Left hindlimb (tissue), 1 donor: ENCODE measurements around the gene GPT2.

Experiments
- DNase-seq: peaks from one replicate; pipeline ENCODE4 v3.0.0-alpha.2; 2018

The GPT2 gene

DNA sequence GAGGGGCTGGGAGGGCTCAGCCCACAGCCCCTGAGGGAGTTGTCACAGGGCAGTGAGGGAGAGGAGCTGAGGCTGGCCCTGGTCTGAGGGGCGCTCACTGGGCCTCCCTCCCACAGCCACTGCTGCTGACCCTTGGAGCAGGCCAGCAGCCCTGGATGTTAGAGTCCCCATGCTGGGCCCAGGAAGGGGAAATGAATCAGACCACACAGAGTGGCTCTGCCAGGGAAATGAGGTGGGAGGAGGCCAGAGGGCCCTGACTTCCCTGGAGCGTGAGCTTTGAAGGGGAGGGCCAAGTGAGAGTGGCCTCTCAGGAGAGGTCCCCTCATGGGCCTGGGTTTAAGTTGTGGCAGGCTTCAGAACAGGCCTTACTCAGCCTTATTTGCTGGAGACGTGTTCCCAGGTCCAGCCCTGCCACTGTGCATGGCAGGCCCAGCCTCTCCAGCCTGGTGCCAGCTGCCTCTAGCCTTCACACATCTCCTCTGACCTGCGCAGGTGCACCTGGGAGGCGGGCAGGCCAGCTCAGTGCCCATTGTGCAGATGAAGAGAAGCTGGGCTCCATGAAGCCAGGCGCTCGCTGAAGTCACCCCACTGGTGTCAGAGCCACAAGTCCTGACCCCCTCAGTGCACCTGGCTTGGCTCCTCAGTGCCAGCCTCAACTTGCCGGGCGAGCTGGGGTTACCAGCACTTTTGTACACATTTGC is 15.4 kb downstream of the GPT2 start:
- no peak for DNase-seq

DNA sequence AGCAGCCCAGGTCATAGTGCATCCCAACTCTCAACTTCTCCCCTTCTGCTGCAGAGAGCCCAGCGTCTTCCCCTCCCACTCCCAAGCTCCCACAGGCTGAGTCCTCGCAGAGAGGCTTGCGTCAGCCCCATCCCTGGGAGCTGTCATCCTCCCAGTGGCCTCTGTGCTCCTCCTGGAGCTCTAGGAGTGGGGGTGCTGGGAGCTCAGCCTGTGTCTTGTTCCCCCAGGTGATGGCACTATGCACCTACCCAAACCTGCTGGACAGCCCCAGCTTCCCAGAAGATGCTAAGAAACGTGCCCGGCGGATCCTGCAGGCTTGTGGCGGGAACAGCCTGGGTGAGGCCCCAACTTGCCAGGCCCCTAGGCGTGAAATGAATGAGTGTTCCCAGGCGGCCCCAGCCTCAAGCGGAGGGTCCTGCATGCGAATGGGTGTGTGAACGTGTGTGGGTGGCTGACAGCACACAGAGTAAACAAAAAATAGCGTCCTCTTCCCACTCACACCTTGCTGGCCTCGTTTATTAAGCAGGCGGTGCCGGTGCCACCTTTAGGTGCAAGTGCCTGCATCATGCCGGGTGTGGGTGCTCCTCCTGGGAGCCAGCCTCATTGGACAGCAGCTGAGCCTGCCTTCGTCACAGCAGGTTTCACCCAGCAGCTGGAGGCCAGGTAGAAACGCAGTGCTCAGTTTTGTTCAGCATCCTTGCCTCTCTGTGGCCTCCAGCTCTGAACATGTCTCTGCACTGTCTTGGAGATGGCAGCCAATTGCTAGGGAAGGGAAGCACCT is 16.5 kb downstream of the GPT2 start:
- no peak for DNase-seq

DNA sequence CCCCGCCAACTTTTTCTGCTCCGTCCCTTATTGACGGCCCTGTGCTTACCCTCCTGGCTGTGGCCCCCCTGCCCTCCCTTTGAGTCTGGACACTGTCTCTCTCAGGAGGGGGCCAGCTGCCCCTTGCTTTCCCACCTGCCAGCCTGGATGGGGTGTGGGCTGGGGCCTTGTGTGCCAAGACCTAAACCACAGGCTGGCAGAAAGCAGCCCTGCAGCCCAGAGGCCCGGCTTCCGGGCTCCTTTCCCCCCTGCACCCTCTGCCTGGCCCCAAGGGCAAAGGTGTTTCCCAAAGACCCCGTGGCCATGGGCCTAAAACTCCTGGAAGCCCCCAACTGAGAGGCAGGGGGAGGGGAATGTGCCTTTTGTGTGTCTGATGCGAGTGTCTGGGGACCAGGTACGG is 17.5 kb downstream of the GPT2 start:
- no peak for DNase-seq

GRCh38 chr16:46903255-46903905 is 19.2 kb downstream of the GPT2 start:
- no peak for DNase-seq

GRCh38 chr16:46904471-46904870 is 20.3 kb downstream of the GPT2 start:
- no peak for DNase-seq

DNA sequence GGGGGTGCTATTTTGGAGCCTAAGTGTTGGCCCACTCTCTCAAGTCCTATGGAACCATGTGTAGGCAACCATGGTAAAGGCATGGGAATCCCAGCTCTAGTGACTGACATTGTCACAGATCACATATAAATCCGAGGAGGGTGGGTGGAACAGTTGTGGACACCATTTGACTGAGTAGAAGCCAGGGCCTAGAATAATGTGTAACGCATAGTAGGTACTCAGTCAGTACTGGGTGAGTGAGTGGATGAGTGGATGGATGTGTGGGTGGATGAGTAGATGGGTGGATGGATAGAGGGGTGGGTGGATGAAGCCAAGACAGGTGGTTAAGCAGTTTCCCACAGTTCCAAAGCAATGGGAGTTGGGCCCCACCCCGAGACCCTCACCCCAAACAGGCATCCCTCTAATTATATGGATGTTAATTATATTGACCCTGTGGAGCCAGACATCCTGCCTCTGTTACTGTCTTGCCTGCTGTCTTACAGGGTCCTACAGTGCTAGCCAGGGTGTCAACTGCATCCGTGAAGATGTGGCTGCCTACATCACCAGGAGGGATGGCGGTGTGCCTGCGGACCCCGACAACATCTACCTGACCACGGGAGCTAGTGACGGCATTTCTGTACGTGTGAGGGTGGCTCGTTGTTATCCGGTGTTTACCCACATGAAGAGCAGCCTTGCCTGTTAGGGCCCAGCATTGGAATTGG is 22.3 kb downstream of the GPT2 start:
- DNase-seq, result no peak

DNA sequence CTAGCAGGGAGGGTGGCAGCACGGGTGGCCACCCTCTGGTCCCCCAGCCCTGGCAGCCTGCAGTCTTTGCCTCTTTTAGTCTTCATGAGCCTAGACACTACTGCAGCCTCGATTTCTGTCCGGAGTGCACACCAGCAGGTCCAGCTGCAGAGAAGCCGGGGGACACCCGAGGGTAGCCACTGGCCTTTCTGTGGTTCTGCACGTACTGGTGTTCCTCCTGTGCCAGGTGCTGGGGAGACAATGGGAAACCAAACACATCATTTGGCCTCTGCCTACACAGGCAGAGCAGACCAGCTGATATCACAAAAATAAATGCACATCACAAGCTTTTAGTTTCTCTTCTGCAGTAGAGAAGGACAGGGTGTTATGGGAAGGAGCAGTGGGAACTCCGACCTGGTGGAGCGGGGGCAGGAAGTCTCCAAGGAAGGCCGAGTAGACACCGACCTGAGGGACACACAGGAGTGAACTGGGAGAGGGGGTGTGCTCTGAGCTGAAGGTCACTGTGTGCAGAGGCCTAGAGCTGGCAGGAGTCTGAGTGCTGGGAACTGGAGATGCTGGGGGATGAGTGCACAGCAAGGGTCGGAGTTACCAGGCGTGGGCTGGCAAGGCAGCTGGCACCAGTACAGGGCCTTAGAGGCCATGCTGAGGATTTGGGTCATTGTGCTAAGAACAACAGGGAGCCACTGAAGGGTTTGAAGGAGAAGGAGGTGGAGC is 23.1 kb downstream of the GPT2 start:
- DNase-seq, result no peak

DNA sequence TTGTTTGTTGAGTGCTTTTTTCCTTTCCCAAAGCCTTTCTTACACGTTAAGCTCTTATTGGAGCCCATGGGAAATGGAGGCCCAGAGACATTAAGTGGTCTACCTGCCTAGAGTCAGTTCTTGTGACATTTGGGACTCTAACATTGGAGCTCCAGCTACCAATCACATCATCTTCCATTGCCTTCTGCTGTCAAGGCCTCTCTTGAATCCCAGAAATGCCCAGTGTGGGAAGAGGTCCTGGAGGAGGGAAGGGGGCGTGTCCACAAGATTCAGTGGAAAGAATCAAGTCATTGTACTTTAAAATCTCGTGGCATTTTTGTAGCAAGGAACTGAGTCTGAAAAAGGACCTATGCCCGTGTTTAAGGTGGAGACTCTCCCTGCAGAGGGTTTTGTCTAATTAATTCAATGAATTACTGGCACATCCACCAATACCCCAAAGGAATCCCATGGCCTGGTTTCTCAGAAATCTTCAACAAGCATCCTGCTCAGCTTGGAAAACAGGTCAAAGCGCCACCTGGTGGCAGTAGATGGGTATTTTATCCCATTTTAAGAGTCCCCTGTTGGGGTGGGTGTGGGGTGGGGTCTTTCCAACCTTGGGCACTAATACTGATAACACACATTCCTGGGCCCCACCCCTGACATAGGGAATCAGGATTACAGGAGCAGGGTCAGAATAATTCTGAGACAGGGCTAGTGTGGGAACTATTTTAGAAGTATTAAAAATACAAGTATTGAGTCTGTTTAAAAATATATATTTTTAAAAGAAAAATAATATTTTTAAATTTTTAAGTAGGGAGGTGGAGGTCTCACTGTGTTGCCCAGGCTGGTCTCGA is 24.6 kb downstream of the GPT2 start:
- peak; percentile 66 for DNase-seq

GRCh38 chr16:46911038-46911437 is 26.9 kb downstream of the GPT2 start:
- DNase-seq, result no peak

GRCh38 chr16:46911650-46912049 is 27.5 kb downstream of the GPT2 start:
- no peak for DNase-seq

GRCh38 chr16:46914556-46915201 is 30.5 kb downstream of the GPT2 start:
- DNase-seq, result no peak

GRCh38 chr16:46915483-46916025 is 31.4 kb downstream of the GPT2 start:
- DNase-seq, result no peak

- DNase-seq, result no peak
These were observed 32.8 kb downstream of the GPT2 start for GRCh38 chr16:46916980-46917379.

DNA sequence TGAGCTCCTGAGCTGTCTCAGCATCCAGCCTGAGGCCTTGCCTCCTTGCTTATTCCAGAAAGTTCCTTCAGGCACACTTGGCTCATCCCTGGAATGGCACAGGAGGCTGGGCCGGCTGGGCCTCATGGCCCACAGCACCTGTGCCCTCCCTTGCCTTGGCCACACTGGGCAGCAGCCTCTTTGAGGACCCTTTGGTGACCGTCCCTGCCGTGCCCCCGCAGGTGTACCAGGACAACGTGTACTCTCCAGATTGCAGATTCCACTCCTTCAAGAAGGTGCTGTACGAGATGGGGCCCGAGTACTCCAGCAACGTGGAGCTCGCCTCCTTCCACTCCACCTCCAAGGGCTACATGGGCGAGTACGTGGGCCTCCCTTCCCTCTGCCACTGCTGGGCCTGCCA is 34.2 kb downstream of the GPT2 start:
- DNase-seq, result no peak

- DNase-seq, result no peak
These were observed 35.0 kb downstream of the GPT2 start for GRCh38 chr16:46918905-46919792.

GRCh38 chr16:46920402-46921068 is 36.4 kb downstream of the GPT2 start:
- DNase-seq, result no peak

DNA sequence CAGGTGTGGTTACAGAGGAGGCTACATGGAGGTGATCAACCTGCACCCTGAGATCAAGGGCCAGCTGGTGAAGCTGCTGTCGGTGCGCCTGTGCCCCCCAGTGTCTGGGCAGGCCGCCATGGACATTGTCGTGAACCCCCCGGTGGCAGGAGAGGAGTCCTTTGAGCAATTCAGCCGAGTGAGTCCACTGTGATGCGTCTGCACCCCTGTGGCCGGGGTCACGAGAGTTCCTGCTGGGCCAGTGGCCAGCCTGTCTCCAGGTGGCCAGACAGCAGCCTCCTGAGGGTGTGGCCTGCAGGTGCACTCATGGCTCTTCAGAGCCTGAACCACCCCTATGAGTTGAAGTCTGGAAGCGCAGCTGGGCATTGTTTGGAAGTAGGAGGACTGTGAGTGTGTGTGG is 38.1 kb downstream of the GPT2 start:
- DNase-seq, result no peak

DNA sequence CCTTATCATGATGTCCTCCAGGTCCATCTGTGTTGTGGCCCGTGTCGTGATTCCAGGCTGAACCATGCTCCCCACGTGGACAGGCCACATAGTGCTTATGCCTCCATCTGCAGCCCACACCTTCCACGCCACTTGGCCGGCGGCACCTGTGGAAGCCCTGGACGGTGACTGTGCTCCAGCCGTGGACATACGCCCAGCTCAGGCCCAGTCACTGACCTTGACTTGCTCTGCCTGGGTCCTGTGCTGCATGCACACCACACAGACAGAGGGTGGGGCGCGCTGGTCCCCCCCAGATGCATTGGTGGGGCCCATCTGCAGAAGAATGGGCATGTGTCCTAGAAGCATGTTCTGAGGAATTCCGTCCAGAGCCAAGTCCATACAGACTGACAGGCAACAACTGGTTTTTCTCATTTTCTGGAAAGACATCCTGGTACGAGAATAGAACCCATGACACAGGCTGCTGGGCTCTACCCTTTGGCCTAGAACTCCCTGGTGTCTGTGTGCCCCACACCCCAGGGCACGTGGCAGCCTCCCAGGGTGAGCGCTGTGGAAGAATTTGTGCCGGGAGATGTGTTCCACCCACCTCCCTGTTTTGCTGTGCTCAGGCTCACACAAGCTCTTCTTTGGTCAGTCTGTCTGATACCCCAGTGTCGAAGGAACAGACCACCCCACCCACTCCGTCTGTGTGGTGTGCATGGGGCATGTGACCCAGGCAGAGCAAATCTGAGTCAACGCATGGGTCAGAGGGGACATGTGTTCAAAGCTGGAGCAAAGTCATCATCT is 39.5 kb downstream of the GPT2 start:
- DNase-seq, result no peak
